K562 (cell line): ENCODE results near the gene GORASP2. TPM values are rescaled to one million over a fixed set of nuclear protein-coding genes. Genes with fewer than 3 reads are reported as not detected.

Experiments
- ATAC-seq: fragments of 200-7000 bp; cut with Tn5 transposase; 3 replicates; pipeline ENCODE4 v1.9.1; 2020; ENCODE audit warnings: moderate library complexity
- BruUV-seq: library from RNA; stranded (reverse); fragments of 400-500 nt; replicated peaks from 2 replicates; lab custom pipeline; 2021; lab: Mats Ljungman, UMichigan
- CTCF ChIA-PET: fragments of 300-600 bp; formaldehyde crosslinking; extraction: SDS; loops from one replicate; lab custom pipeline; 2021; ENCODE audit warnings: low intra/inter-chr PET ratio; lab: Yijun Ruan, JAX
- POLR2A ChIA-PET: fragments of 300-600, 350-650 bp; sonication (Branson Sonifier 250); formaldehyde crosslinking; extraction: SDS; loops from one replicate; lab custom pipeline; 2021; ENCODE audit warnings: antibody characterized with exemption, inconsistent platforms; lab: Yijun Ruan, JAX
- DNase-seq, 4 experiments: peaks; one replicate each; pipeline versions ENCODE4 v3.0.0 to v3.0.0-alpha.2; 2011 to 2018; ENCODE audit warnings: low spot score in 3 of 4, mixed read lengths in 3 of 4; ENCODE audit errors: extremely low read depth in 1 of 4
- FAIRE-seq: peaks from 2 replicates; lab custom pipeline; 2011; peaks lifted over from hg19 to GRCh38; lab: Jason Lieb, UNC
- H2AFZ ChIP-seq: 2 replicates; pipeline ENCODE4 v1.6.0; 2011; ENCODE audit warnings: low read depth, low read length, control low read depth, inconsistent platforms
- H3K27ac ChIP-seq: fragments of 200-600 bp; 3 replicates; pipeline ENCODE4 v1.8.0; 2011; ENCODE audit warnings: low read depth, mild to moderate bottlenecking, control low read depth, inconsistent platforms, low read length, moderate library complexity, mixed read lengths; ENCODE audit errors: extremely low read depth
- H3K27me3 ChIP-seq, 2 experiments: fragments of 300-600 bp in 1 of 2; 2 replicates in 1 of 2; 3 replicates in 1 of 2; pipeline versions ENCODE4 v1.6.0 to v1.8.0; 2011; ENCODE audit warnings: inconsistent platforms in 2 of 2, low read length in 2 of 2, mild to moderate bottlenecking in 1 of 2, mixed read lengths in 1 of 2, moderate library complexity in 1 of 2; ENCODE audit not compliant: control insufficient read depth in 2 of 2, insufficient read depth in 2 of 2
- H3K36me3 ChIP-seq: fragments of 300-600 bp; 3 replicates; pipeline ENCODE4 v1.8.0; 2011; ENCODE audit warnings: mild to moderate bottlenecking, low read length, inconsistent platforms; ENCODE audit not compliant: control insufficient read depth, insufficient read depth
- H3K4me1 ChIP-seq, 2 experiments: fragments of 200-600 bp in 1 of 2; replicated peaks in 1 of 2; 2 replicates in 1 of 2; 3 replicates in 1 of 2; pipeline versions ENCODE4 v1.5.1 to v1.8.0; 2011; ENCODE audit warnings: inconsistent platforms in 2 of 2, low read length in 2 of 2, mild to moderate bottlenecking in 1 of 2, mixed read lengths in 1 of 2, moderate library complexity in 1 of 2; ENCODE audit not compliant: control insufficient read depth in 2 of 2, insufficient read depth in 2 of 2
- H3K4me2 ChIP-seq: 2 replicates; pipeline ENCODE4 v1.6.1; 2011; ENCODE audit warnings: low read length, control low read depth, inconsistent platforms, mixed read lengths; ENCODE audit not compliant: insufficient read depth
- H3K4me3 ChIP-seq: fragments of 200-600 bp; sonication (generic), shearing (Covaris generic); 2 replicates; pipeline ENCODE4 v1.5.1; 2016; ENCODE audit warnings: control low read depth, inconsistent platforms
- H3K79me2 ChIP-seq: fragments of 200-600 bp; 3 replicates; pipeline ENCODE4 v1.8.0; 2011; ENCODE audit warnings: low read length, inconsistent platforms; ENCODE audit not compliant: control insufficient read depth, insufficient read depth
- H3K9ac ChIP-seq, 2 experiments: 2 replicates each; pipeline versions ENCODE4 v1.6.0 to v1.6.1; 2011; ENCODE audit warnings: low read depth in 2 of 2, low read length in 2 of 2, control low read depth in 1 of 2, inconsistent platforms in 1 of 2, mild to moderate bottlenecking in 1 of 2, mixed read lengths in 1 of 2; ENCODE audit not compliant: insufficient read depth in 1 of 2
- H3K9me1 ChIP-seq: one replicate; pipeline ENCODE4 v1.6.0; 2011; ENCODE audit warnings: inconsistent platforms, mild to moderate bottlenecking, low read length, moderate library complexity; ENCODE audit not compliant: control insufficient read depth, insufficient read depth
- H3K9me3 ChIP-seq: replicated peaks from 2 replicates; pipeline ENCODE4 v1.5.1; 2011; ENCODE audit warnings: low read depth, low read length, inconsistent platforms; ENCODE audit not compliant: control insufficient read depth, insufficient read depth
- H4K20me1 ChIP-seq: replicated peaks from 2 replicates; pipeline ENCODE4 v1.6.1; 2011; ENCODE audit warnings: low read length, inconsistent platforms, mixed read lengths; ENCODE audit not compliant: control insufficient read depth, insufficient read depth
- CTCF ChIP-seq, 3 experiments: IDR thresholded peaks in 2 of 3; conservative IDR thresholded peaks in 1 of 3; 2 replicates each; pipeline ENCODE4 v1.5.1; 2011 to 2012; ENCODE audit warnings: low read length in 3 of 3, mild to moderate bottlenecking in 3 of 3, control low read depth in 2 of 3, improper control_type of control experiment in 1 of 3, inconsistent platforms in 1 of 3, low read depth in 1 of 3, mixed read lengths in 1 of 3, moderate library complexity in 1 of 3; ENCODE audit not compliant: insufficient read depth in 2 of 3
- ESRRA ChIP-seq: fragments of 450-650 bp; IDR thresholded peaks from 2 replicates; pipeline ENCODE4 v1.6.1; 2014; ENCODE audit warnings: low read depth, mild to moderate bottlenecking, moderate library complexity, borderline replicate concordance
- HOXB6 ChIP-seq: fragments of 250-450 bp; sonication (Bioruptor Pico); IDR thresholded peaks from 2 replicates; pipeline ENCODE4 v1.5.1; 2022; ENCODE audit warnings: mild to moderate bottlenecking, borderline replicate concordance
- NFIC ChIP-seq: fragments of 450-650 bp; IDR thresholded peaks from 2 replicates; pipeline ENCODE4 v1.6.1; 2017; ENCODE audit warnings: mild to moderate bottlenecking, inconsistent platforms
- POLR2AphosphoS5 ChIP-seq: IDR thresholded peaks from 2 replicates; pipeline ENCODE4 v1.6.1; 2011; ENCODE audit warnings: mild to moderate bottlenecking, low read depth, low read length, moderate library complexity; ENCODE audit not compliant: control insufficient read depth, insufficient read depth
- POLR2G ChIP-seq: fragments of 200-400 bp; formaldehyde crosslinking; IDR thresholded peaks from 2 replicates; pipeline ENCODE4 v1.6.1; 2017; ENCODE audit warnings: low read depth, mild to moderate bottlenecking, antibody characterized with exemption, low read length, moderate library complexity
- RBM22 ChIP-seq: fragments of 200-400 bp; formaldehyde crosslinking; IDR thresholded peaks from 2 replicates; pipeline ENCODE4 v1.6.1; 2018; ENCODE audit warnings: low read length, low read depth; ENCODE audit not compliant: poor library complexity, severe bottlenecking
- SIRT6 ChIP-seq: IDR thresholded peaks from one replicate; pipeline ENCODE4 v1.6.1; 2012; ENCODE audit warnings: low read depth, mild to moderate bottlenecking, control low read depth, inconsistent platforms, low read length, moderate library complexity
- ZFP30 ChIP-seq: fragments of 250-450 bp; sonication (Bioruptor Pico); IDR thresholded peaks from 2 replicates; pipeline ENCODE4 v1.8.0; 2022; ENCODE audit warnings: moderate library complexity, mild to moderate bottlenecking, inconsistent platforms, borderline replicate concordance
- ZNF146 ChIP-seq: IDR thresholded peaks from one replicate; pipeline ENCODE4 v1.6.1; 2018; ENCODE audit warnings: missing compliant biosample characterization; ENCODE audit not compliant: unreplicated experiment
- WGBS: fragments of 100-300 bp; shearing (Covaris generic); methylation state at CpG from one replicate; pipeline ENCODE4 v1.1.6; 2016; ENCODE audit warnings: low coverage, mixed read lengths; ENCODE audit not compliant: insufficient coverage; ENCODE audit errors: missing lambda C conversion rate; 5-methylcytosine and 5-hydroxymethylcytosine counted together
- in situ Hi-C: fragments of 300-500 bp; cut with MboI; formaldehyde crosslinking; loops from 4 replicates; pipeline ENCODE4 v1.15.0; 2018; ENCODE audit warnings: inconsistent platforms, mixed read lengths
- intact Hi-C: fragments of 100-400 bp; cut with micrococcal nuclease; formaldehyde crosslinking; loops from 2 replicates; pipeline ENCODE4 v1.14.2; 2022
- polyA plus RNA-seq, 8 experiments: library from polyadenylated mRNA; depleted of rRNA in 4 of 8; stranded (reverse) in 5 of 8; unstranded in 3 of 8; fragments of >200 nt; fragmentation: Nextera tagmentation in 2 of 8; fragmentation: Illumina TruSeq in 1 of 8; extraction: Ambion mirVana in 2 of 8; extraction: Trizol in 1 of 8; gene quantifications; 2 replicates each; pipeline versions ENCODE4 v1.2.1 to v1.2.3, GENCODE V29; 2011 to 2014; ENCODE audit warnings: inconsistent platforms in 1 of 8, missing spikeins in 1 of 8
- total RNA-seq, 7 experiments: library from RNA; depleted of rRNA in 6 of 7; stranded (reverse); fragments of >200 nt in 6 of 7; fragmentation: Illumina TruSeq in 2 of 7; extraction: Trizol in 2 of 7; gene quantifications; 2 replicates each; pipeline versions ENCODE4 v1.2.1 to v1.2.3, GENCODE V29; 2011 to 2021; ENCODE audit warnings: low replicate concordance in 1 of 7

GORASP2 gene
- total and polyA plus RNA-seq, 9 of the 15 experiments (the other 6 are each of a cell fraction or from before 2014, with no cell fraction given): 27.4 to 180 (median 59.6) TPM

- TF ChIP-seq ESRRA (no peak), POLR2AphosphoS5 (0 out of 2 replicates have a peak, but pooled peaks have one; percentile 35), CTCF (IDR thresholded peaks at IDR 0.05 in 2 of 3, conservative IDR thresholded peaks at IDR 0.05 in 1 of 3; ENCODE audit: insufficient read depth in 2 of 3, low read depth in 1 of 3, low read length in 3 of 3) (no peak)
These were observed 34.3 kb downstream of the GORASP2 start (continued) for GRCh38 chr2:170963386-170963785.

- in situ Hi-C loops: loop anchor here (25.0 kb wide), 1 partner anchor 1147 kb away; the partner anchor contains the start of gene DLX2
These were observed 36.6 kb downstream of the GORASP2 start for GRCh38 chr2:170965446-170966225.

More at GRCh38 chr2:170965446-170966225, 36.6 kb downstream of the GORASP2 start:
- Histone ChIP-seq H3K27ac (no peak overlapping the region), H3K4me2 (no peak overlapping the region), H3K36me3 (peaks cover 68% of the 10 kb centered on the region), H3K9ac (no peak overlapping the region), H3K4me3 (no peak overlapping the region), H3K9me3 (no peaks in the 10 kb centered on the region), H3K4me1 (no peaks in the 10 kb centered on the region), H2AFZ (no peak overlapping the region), H3K9me1 (no peaks in the 10 kb centered on the region), H3K79me2 (no peaks in the 10 kb centered on the region), H4K20me1 (no peaks in the 10 kb centered on the region), H3K27me3 (no peaks in the 10 kb centered on the region)
- ChIA-PET POLR2A (interaction anchor here (0.6 kb wide), 1 partner anchor 283 kb away, joined by 3 read pairs; no protein-coding TSS in a partner anchor), CTCF (interaction anchor here (1.2 kb wide), 1 partner anchor 193 kb away, joined by 4 read pairs; no protein-coding TSS in a partner anchor)
- WGBS: 90% methylated on average over 20 of the region's 20 CpGs
- DNase-seq (no peak), ATAC-seq (no peak), FAIRE-seq (no peak)
- no TSS peak for BruUV-seq
- TF ChIP-seq RBM22: peak; percentile 23
- 0 out of 2 replicates have a peak, but pooled peaks have one; percentile 22 for TF ChIP-seq POLR2G
- TF ChIP-seq HOXB6 (CRISPR knock-in tag): no peak
- no peak for TF ChIP-seq ZFP30 (CRISPR knock-in tag)
- no peak for TF ChIP-seq ZNF146 (CRISPR knock-in tag)
- 0 out of 2 replicates have a peak, but pooled peaks have one; percentile 13 for TF ChIP-seq NFIC
- no peak for TF ChIP-seq SIRT6
- intact Hi-C loops: no loop called here
